ENCODE results near the gene EGLN1.

The EGLN1 gene

DNA sequence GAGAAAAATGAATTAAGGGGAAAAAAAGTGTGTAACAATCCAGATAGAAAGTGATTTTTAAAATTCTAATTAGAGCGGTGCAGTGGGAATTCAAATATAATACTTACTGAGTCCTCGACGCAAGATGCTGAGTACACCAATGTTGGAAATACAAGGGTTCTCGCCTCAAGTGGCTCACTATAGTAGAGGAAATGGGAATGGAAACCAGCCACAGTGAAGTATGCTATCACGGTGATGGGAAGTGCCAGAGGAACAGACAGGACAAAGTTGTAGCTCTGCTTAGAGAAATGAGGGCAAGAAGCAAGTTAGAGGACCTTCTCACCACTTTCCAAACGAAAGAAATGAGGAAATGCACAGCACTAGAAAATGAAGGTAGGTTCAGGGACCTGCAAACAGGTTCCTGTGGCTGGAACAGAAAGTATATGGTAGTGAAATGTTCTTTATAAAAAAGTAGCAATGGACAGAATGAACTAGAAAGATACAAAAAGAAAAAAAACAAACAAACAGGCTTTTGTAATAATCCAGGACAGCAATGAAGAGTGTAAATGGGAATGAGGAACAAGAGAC lies 13.5 kb downstream of the EGLN1 start:
- Histone ChIP-seq H3K36me3 (ENCODE audit: low read depth) (peaks cover 17% of the 10 kb centered on the region), H3K4me1 (ENCODE audit: insufficient read depth, poor library complexity, severe bottlenecking) (peaks cover 13% of the 10 kb centered on the region), H3K27ac (ENCODE audit: poor library complexity, severe bottlenecking) (peak overlapping the region; percentile 36), H3K27me3 (ENCODE audit: insufficient read depth, poor library complexity, severe bottlenecking) (no peaks in the 10 kb centered on the region), H3K4me3 (ENCODE audit: severe bottlenecking) (no peak overlapping the region), H3K9me3 (ENCODE audit: severe bottlenecking) (no peaks in the 10 kb centered on the region)
- no peak for DNase-seq (ENCODE audit: low spot score)
- ATAC-seq (ENCODE audit: low read depth) = no peak
- TF ChIP-seq, protein P1, sequence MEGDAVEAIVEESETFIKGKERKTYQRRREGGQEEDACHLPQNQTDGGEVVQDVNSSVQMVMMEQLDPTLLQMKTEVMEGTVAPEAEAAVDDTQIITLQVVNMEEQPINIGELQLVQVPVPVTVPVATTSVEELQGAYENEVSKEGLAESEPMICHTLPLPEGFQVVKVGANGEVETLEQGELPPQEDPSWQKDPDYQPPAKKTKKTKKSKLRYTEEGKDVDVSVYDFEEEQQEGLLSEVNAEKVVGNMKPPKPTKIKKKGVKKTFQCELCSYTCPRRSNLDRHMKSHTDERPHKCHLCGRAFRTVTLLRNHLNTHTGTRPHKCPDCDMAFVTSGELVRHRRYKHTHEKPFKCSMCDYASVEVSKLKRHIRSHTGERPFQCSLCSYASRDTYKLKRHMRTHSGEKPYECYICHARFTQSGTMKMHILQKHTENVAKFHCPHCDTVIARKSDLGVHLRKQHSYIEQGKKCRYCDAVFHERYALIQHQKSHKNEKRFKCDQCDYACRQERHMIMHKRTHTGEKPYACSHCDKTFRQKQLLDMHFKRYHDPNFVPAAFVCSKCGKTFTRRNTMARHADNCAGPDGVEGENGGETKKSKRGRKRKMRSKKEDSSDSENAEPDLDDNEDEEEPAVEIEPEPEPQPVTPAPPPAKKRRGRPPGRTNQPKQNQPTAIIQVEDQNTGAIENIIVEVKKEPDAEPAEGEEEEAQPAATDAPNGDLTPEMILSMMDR (IDR thresholded peaks at IDR 0.05; ENCODE audit: poor library complexity, severe bottlenecking) = no peak

DNA sequence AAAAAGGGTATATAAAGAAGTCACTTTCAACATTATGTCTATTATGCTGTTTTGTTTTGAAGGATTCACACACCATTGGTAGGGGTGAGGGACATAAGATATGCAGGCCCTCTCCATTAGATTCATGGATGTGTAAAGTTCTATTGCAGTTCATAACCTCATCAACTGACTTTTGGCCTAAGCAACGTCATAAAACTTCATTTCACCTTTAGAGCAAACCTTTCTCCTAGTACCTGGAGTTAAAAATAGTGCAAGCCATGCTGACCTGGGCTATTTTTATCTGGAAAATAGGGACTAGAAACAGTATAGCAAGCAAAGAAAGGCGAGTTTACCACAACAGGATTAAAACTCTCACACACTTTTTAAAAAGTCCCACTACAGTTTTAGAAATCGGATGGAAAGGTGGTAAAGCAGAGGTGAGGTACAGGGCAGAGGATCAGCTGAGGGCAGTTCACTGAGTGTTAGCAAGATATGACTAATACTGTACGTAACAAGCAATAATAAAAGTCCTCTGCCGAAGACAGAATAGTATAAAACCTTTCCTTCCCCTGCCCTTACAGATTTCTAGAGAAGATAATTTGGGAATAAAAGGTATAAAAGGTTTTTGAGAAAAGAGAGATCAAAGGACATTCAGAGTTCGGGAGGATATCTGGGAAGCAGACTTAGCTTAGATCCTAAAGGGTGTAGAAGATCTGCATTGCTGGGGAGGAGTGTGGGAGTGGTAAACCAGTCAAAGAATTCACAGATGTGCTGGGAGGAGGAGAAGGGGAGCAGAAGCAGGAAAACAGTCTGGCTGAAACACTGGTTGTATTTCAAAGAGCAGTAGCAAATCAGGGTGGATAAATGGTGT lies 14.3 kb downstream of the EGLN1 start:
- ATAC-seq (ENCODE audit: low read depth) (peak; percentile 96), DNase-seq (ENCODE audit: low spot score) (no peak)
- TF ChIP-seq, protein P1 (IDR thresholded peaks at IDR 0.05; ENCODE audit: poor library complexity, severe bottlenecking) = no peak
- H3K36me3 ChIP-seq (ENCODE audit: low read depth) = peaks cover 21% of the 10 kb centered on the region
- H3K4me3 ChIP-seq (ENCODE audit: severe bottlenecking) = no peak overlapping the region
- H3K27me3 ChIP-seq (ENCODE audit: insufficient read depth, poor library complexity, severe bottlenecking) = no peaks in the 10 kb centered on the region
- no peaks in the 10 kb centered on the region for H3K9me3 ChIP-seq (ENCODE audit: severe bottlenecking)
- peak overlapping the region; percentile 36 for H3K27ac ChIP-seq (ENCODE audit: poor library complexity, severe bottlenecking)
- peaks cover 13% of the 10 kb centered on the region for H3K4me1 ChIP-seq (ENCODE audit: insufficient read depth, poor library complexity, severe bottlenecking)

DNA sequence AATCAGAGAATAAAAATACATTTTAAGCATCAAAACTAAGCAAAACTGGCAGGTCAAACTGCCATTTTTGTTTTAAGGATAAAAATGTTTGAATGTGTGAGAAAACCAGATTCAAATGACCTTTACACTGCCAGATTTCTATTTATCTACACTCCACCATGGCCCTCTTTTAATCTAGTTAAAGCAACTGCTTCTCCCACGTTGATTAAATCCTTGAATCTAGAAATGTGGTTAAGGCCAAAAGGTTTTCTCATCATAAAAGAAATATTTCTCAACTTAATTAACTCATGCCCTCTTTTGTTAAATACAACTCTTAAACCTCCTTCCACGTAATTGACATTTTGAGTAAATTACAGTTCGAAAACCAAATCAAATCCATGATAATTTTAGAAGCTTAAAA lies 15.0 kb downstream of the EGLN1 start:
- TF ChIP-seq, protein P1 (IDR thresholded peaks at IDR 0.05; ENCODE audit: poor library complexity, severe bottlenecking) = no peak
- Histone ChIP-seq H3K4me1 (ENCODE audit: insufficient read depth, poor library complexity, severe bottlenecking) (peaks cover 13% of the 10 kb centered on the region), H3K27me3 (ENCODE audit: insufficient read depth, poor library complexity, severe bottlenecking) (no peaks in the 10 kb centered on the region), H3K36me3 (ENCODE audit: low read depth) (peaks cover 21% of the 10 kb centered on the region), H3K9me3 (ENCODE audit: severe bottlenecking) (no peaks in the 10 kb centered on the region), H3K4me3 (ENCODE audit: severe bottlenecking) (no peak overlapping the region), H3K27ac (ENCODE audit: poor library complexity, severe bottlenecking) (peak overlapping the region; percentile 36)
- ATAC-seq (ENCODE audit: low read depth) (no peak), DNase-seq (ENCODE audit: low spot score) (no peak)

DNA sequence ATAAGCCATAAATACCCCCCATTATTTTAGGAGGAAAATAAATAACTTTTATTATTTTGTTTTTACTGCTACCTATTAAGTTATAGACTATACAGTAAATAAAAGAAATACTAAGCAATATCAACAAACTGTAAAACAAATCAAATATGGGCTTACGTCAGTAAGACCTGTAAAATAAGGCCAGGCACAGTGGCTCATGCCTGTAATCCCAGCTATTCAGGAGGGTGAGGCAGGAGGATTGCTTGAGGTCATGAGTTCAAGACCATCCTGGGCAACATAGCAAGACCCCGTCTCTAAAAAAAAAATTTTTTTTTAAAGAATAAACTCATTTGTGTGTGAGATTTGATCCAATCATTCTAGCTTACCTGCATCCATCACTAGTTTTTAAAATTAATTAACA lies 17.8 kb downstream of the EGLN1 start:
- Histone ChIP-seq H3K4me1 (ENCODE audit: insufficient read depth, poor library complexity, severe bottlenecking) (peaks cover 16% of the 10 kb centered on the region), H3K9me3 (ENCODE audit: severe bottlenecking) (no peaks in the 10 kb centered on the region), H3K27ac (ENCODE audit: poor library complexity, severe bottlenecking) (no peak overlapping the region), H3K36me3 (ENCODE audit: low read depth) (peaks cover 25% of the 10 kb centered on the region), H3K4me3 (ENCODE audit: severe bottlenecking) (no peak overlapping the region), H3K27me3 (ENCODE audit: insufficient read depth, poor library complexity, severe bottlenecking) (no peaks in the 10 kb centered on the region)
- DNase-seq (ENCODE audit: low spot score) (no peak), ATAC-seq (ENCODE audit: low read depth) (no peak)
- TF ChIP-seq, protein P1 (IDR thresholded peaks at IDR 0.05; ENCODE audit: poor library complexity, severe bottlenecking) = no peak

DNA sequence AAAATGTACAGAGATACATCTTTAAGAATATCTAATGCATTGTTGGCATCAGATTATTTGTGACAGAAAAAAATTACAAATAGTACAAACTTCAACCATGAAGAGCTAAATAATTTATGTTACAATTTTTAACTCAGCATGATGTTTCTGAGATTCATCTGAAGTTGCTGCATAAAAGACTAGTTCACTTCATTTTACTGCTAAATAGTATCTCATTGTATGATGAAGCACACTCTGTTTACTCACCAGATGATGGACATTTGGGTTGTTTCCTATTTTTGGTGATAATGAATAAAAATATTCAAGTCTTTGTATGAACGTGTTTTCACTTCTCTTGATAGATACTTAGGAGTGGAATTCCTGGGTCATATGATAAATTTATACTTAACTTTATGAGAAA lies 20.6 kb downstream of the EGLN1 start:
- Histone ChIP-seq H3K36me3 (ENCODE audit: low read depth) (peaks cover 12% of the 10 kb centered on the region; the same call in 1 of the 2 replicates), H3K27ac (ENCODE audit: poor library complexity, severe bottlenecking) (no peak overlapping the region), H3K4me3 (ENCODE audit: severe bottlenecking) (no peak overlapping the region), H3K4me1 (ENCODE audit: insufficient read depth, poor library complexity, severe bottlenecking) (peaks cover 12% of the 10 kb centered on the region), H3K9me3 (ENCODE audit: severe bottlenecking) (no peaks in the 10 kb centered on the region), H3K27me3 (ENCODE audit: insufficient read depth, poor library complexity, severe bottlenecking) (no peaks in the 10 kb centered on the region)
- ATAC-seq (ENCODE audit: low read depth) (no peak), DNase-seq (ENCODE audit: low spot score) (no peak)
- TF ChIP-seq, protein P1 (IDR thresholded peaks at IDR 0.05; ENCODE audit: poor library complexity, severe bottlenecking) = no peak

Data from RWPE2 (cell line).